ENCODE data around the gene GALC. TPM values are rescaled to one million over a fixed set of nuclear protein-coding genes. Genes with fewer than 3 reads are reported as not detected.

The GALC gene
- 100 to 1,000 TPM in 1 of 4 donors, 10 to 100 TPM in 3; 15.7 to 116 (median 22.4) TPM for polyA plus RNA-seq
- long read RNA-seq, donor 1 = 0 reads
- long read RNA-seq, donor 2, transcript GALC-201 (17 exons, 3,883 nt) = major isoform, 9 of 10 reads
- long read RNA-seq, donor 2, partial matches to known transcripts = 0 of 10 reads
- long read RNA-seq, donor 2, other reads (novel, unspliced or antisense) = 0 of 10 reads
- long read RNA-seq, donor 3, partial matches to known transcripts = 23 of 25 reads
- long read RNA-seq, donor 3, other reads (novel, unspliced or antisense) = 0 of 25 reads
- long read RNA-seq, donor 4, partial matches to known transcripts = 0 of 1 reads
- long read RNA-seq, donor 4, other reads (novel, unspliced or antisense) = 0 of 1 reads
- long read RNA-seq, donor 5, partial matches to known transcripts = 0 of 3 reads
- long read RNA-seq, donor 5, other reads (novel, unspliced or antisense) = 0 of 3 reads
- long read RNA-seq, donor 6, transcript GALC-201 (17 exons, 3,883 nt) = major isoform, 14 of 50 reads
- long read RNA-seq, donor 6, partial matches to known transcripts = 36 of 50 reads
- long read RNA-seq, donor 6, other reads (novel, unspliced or antisense) = 0 of 50 reads
- long read RNA-seq, donor 7 = 0 reads
- long read RNA-seq, donor 8 = 0 reads
- long read RNA-seq, donor 9 = 0 reads
- long read RNA-seq, donor 10, transcript GALC-201 (17 exons, 3,883 nt) = major isoform, 7 of 16 reads
- long read RNA-seq, donor 10, partial matches to known transcripts = 8 of 16 reads
- long read RNA-seq, donor 10, other reads (novel, unspliced or antisense) = 0 of 16 reads

DNA sequence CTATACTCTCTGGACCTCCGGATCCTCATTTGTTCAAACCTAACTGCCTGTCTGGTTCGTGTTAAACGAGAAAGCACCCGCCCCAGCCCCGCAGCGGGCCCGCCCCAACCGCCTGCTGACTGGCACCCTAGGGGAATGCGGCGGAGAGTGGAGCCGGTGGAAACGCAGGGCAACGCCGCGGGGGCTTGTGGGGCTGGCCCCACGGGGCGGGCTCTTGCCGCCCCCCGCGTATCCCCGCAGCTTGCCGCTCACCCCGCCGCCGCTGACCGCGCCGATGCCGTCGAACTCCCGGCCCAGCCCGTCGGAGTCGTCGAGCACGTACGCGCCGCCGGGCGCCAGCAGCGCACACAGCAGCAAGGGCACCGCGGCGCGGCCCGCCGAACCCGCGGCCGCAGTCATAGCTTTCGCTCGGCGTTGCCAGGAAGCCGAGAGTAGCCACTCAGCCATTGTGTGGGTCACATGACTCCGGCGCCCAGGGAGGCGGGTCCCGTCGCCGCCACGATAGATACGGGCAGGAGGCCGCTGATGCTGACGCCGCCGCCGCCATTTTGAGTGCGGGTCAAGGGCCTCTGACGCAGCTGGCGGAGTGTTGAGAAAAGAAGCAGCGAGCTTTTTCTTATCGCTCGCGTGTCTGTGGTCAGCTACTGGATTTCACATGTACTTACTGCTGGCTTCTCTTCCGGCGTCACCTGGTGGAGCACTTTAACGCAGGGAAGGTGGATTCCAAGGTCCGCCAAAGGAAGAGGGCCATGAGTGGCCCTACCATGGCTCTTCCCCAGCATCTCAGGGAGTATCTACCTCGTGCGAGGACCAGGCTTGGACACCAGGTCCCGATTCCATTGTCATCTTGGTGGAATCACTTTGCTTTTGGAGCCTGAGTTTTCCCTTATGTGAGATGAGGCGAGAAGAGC lies at the start of gene GALC:
GALC (minus strand) TSS at position 465 of the 911 bp plus-strand sequence; CDS start at position 447, 18 bp downstream.
- H3K9me3 ChIP-seq (ENCODE audit: control insufficient read depth in 2 of 2, insufficient read depth in 1 of 2, low read depth in 1 of 2, low read length in 1 of 2) = no peaks in the 10 kb centered on the region
- peak within 1 kb of the TSS; percentile 70 to 75 (median 71) for H3K4me3 ChIP-seq (ENCODE audit: low read depth in 1 of 3, low read length in 3 of 3)
- H3K36me3 ChIP-seq (ENCODE audit: control insufficient read depth in 3 of 3, insufficient read depth in 2 of 3, low read depth in 1 of 3, low read length in 3 of 3) = no peaks in the 10 kb centered on the region
- 2% methylated on average over 62 to 83 of the region's 83 CpGs for WGBS, 3 donors
- DNase-seq = peak; percentile 94 to 97
- FAIRE-seq = no peak
- peak within 1 kb of the TSS; percentile 93 to 96 (median 95) for H3K27ac ChIP-seq (ENCODE audit: low read depth in 1 of 3, low read length in 2 of 3)
- H3K4me1 ChIP-seq (ENCODE audit: control insufficient read depth in 3 of 3, insufficient read depth in 2 of 3, low read depth in 1 of 3, low read length in 2 of 3) = peaks cover 8 to 61% (median 14%) of the 10 kb centered on the region in 3 donors
- no peaks in the 10 kb centered on the region for H3K27me3 ChIP-seq (ENCODE audit: control insufficient read depth in 3 of 3, insufficient read depth in 3 of 3, low read length in 3 of 3)

DNA sequence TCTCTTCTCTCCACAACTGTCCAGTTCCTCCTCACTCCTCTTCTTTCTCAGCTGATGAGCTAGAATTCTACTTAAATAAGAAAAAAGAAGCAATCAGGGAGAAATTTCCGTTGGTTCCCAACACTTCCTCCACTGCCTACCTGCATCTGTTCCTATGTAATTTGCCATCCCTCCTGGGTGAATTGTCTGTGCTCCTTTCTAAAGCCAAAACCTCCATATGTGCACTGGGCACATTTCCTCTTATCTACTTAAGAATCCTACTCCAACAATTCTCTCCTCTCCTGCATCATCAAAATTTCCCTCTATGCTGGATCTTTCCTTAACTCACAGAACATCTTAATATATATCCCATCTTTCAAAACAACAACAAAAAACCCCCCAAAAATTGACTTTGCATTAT lies 47.2 kb upstream of the GALC start:
- Histone ChIP-seq H3K27me3 (ENCODE audit: control insufficient read depth in 3 of 3, insufficient read depth in 3 of 3, low read length in 3 of 3) (no peaks in the 10 kb centered on the region), H3K4me1 (ENCODE audit: control insufficient read depth in 3 of 3, insufficient read depth in 2 of 3, low read depth in 1 of 3, low read length in 2 of 3) (peaks cover 0 to 14% (median 0%) of the 10 kb centered on the region in 3 donors), H3K9me3 (ENCODE audit: control insufficient read depth in 2 of 2, insufficient read depth in 1 of 2, low read depth in 1 of 2, low read length in 1 of 2) (no peaks in the 10 kb centered on the region), H3K4me3 (ENCODE audit: low read depth in 1 of 3, low read length in 3 of 3) (no peak overlapping the region), H3K27ac (ENCODE audit: low read depth in 1 of 3, low read length in 2 of 3) (no peak overlapping the region), H3K36me3 (ENCODE audit: control insufficient read depth in 3 of 3, insufficient read depth in 2 of 3, low read depth in 1 of 3, low read length in 3 of 3) (no peaks in the 10 kb centered on the region)
- DNase-seq = no peak
- FAIRE-seq = no peak
- 79 to 90% (median 88%) methylated on average over 1 of the region's 1 CpG for WGBS, 3 donors

- WGBS, 3 donors = 80 to 85% (median 83%) methylated on average over 3 of the region's 3 CpGs
- Histone ChIP-seq H3K4me1 (ENCODE audit: control insufficient read depth in 3 of 3, insufficient read depth in 2 of 3, low read depth in 1 of 3, low read length in 2 of 3) (peaks cover 0 to 9% (median 0%) of the 10 kb centered on the region in 3 donors), H3K4me3 (ENCODE audit: low read depth in 1 of 3, low read length in 3 of 3) (no peak overlapping the region), H3K36me3 (ENCODE audit: control insufficient read depth in 3 of 3, insufficient read depth in 2 of 3, low read depth in 1 of 3, low read length in 3 of 3) (no peaks in the 10 kb centered on the region), H3K9me3 (ENCODE audit: control insufficient read depth in 2 of 2, insufficient read depth in 1 of 2, low read depth in 1 of 2, low read length in 1 of 2) (no peaks in the 10 kb centered on the region), H3K27me3 (ENCODE audit: control insufficient read depth in 3 of 3, insufficient read depth in 3 of 3, low read length in 3 of 3) (no peaks in the 10 kb centered on the region), H3K27ac (ENCODE audit: low read depth in 1 of 3, low read length in 2 of 3) (no peak overlapping the region)
- no peak for DNase-seq
- FAIRE-seq = no peak
These were observed 46.2 kb upstream of the GALC start for GRCh38 chr14:88039197-88039596.

- DNase-seq (no peak), FAIRE-seq (no peak)
- Histone ChIP-seq H3K4me3 (ENCODE audit: low read depth in 1 of 3, low read length in 3 of 3) (no peak overlapping the region), H3K4me1 (ENCODE audit: control insufficient read depth in 3 of 3, insufficient read depth in 2 of 3, low read depth in 1 of 3, low read length in 2 of 3) (peaks cover 0 to 2% (median 0%) of the 10 kb centered on the region in 3 donors), H3K9me3 (ENCODE audit: control insufficient read depth in 2 of 2, insufficient read depth in 1 of 2, low read depth in 1 of 2, low read length in 1 of 2) (no peaks in the 10 kb centered on the region), H3K27ac (ENCODE audit: low read depth in 1 of 3, low read length in 2 of 3) (no peak overlapping the region), H3K27me3 (ENCODE audit: control insufficient read depth in 3 of 3, insufficient read depth in 3 of 3, low read length in 3 of 3) (no peaks in the 10 kb centered on the region), H3K36me3 (ENCODE audit: control insufficient read depth in 3 of 3, insufficient read depth in 2 of 3, low read depth in 1 of 3, low read length in 3 of 3) (no peaks in the 10 kb centered on the region)
- WGBS, 3 donors = 82 to 91% (median 88%) methylated on average over 1 of the region's 1 CpG
These were observed 44.3 kb upstream of the GALC start for GRCh38 chr14:88037325-88037724.

GRCh38 chr14:88036422-88036821 lies 43.4 kb upstream of the GALC start:
- Histone ChIP-seq H3K36me3 (ENCODE audit: control insufficient read depth in 3 of 3, insufficient read depth in 2 of 3, low read depth in 1 of 3, low read length in 3 of 3) (no peaks in the 10 kb centered on the region), H3K27ac (ENCODE audit: low read depth in 1 of 3, low read length in 2 of 3) (no peak overlapping the region), H3K4me1 (ENCODE audit: control insufficient read depth in 3 of 3, insufficient read depth in 2 of 3, low read depth in 1 of 3, low read length in 2 of 3) (no peaks in the 10 kb centered on the region), H3K9me3 (ENCODE audit: control insufficient read depth in 2 of 2, insufficient read depth in 1 of 2, low read depth in 1 of 2, low read length in 1 of 2) (no peaks in the 10 kb centered on the region), H3K27me3 (ENCODE audit: control insufficient read depth in 3 of 3, insufficient read depth in 3 of 3, low read length in 3 of 3) (no peaks in the 10 kb centered on the region), H3K4me3 (ENCODE audit: low read depth in 1 of 3, low read length in 3 of 3) (no peak overlapping the region)
- 89 to 93% (median 91%) methylated on average over 2 of the region's 2 CpGs for WGBS, 3 donors
- DNase-seq (no peak), FAIRE-seq (no peak)

GRCh38 chr14:88034076-88034475 lies 41.1 kb upstream of the GALC start:
- no peaks in the 10 kb centered on the region for H3K9me3 ChIP-seq (ENCODE audit: control insufficient read depth in 2 of 2, insufficient read depth in 1 of 2, low read depth in 1 of 2, low read length in 1 of 2)
- H3K4me3 ChIP-seq (ENCODE audit: low read depth in 1 of 3, low read length in 3 of 3) = no peak overlapping the region
- H3K27ac ChIP-seq (ENCODE audit: low read depth in 1 of 3, low read length in 2 of 3) = no peak overlapping the region
- no peak for FAIRE-seq
- no peaks in the 10 kb centered on the region for H3K4me1 ChIP-seq (ENCODE audit: control insufficient read depth in 3 of 3, insufficient read depth in 2 of 3, low read depth in 1 of 3, low read length in 2 of 3)
- WGBS, 3 donors = 68 to 79% (median 75%) methylated on average over 2 of the region's 2 CpGs
- no peaks in the 10 kb centered on the region for H3K27me3 ChIP-seq (ENCODE audit: control insufficient read depth in 3 of 3, insufficient read depth in 3 of 3, low read length in 3 of 3)
- no peaks in the 10 kb centered on the region for H3K36me3 ChIP-seq (ENCODE audit: control insufficient read depth in 3 of 3, insufficient read depth in 2 of 3, low read depth in 1 of 3, low read length in 3 of 3)
- no peak for DNase-seq

GRCh38 chr14:88032373-88032772 lies 39.4 kb upstream of the GALC start:
- WGBS, 3 donors = 93 to 98% (median 97%) methylated on average over 1 of the region's 1 CpG
- no peak for DNase-seq
- no peaks in the 10 kb centered on the region for H3K9me3 ChIP-seq (ENCODE audit: control insufficient read depth in 2 of 2, insufficient read depth in 1 of 2, low read depth in 1 of 2, low read length in 1 of 2)
- no peaks in the 10 kb centered on the region for H3K27me3 ChIP-seq (ENCODE audit: control insufficient read depth in 3 of 3, insufficient read depth in 3 of 3, low read length in 3 of 3)
- no peak overlapping the region for H3K4me3 ChIP-seq (ENCODE audit: low read depth in 1 of 3, low read length in 3 of 3)
- FAIRE-seq = no peak
- H3K36me3 ChIP-seq (ENCODE audit: control insufficient read depth in 3 of 3, insufficient read depth in 2 of 3, low read depth in 1 of 3, low read length in 3 of 3) = no peaks in the 10 kb centered on the region
- H3K4me1 ChIP-seq (ENCODE audit: control insufficient read depth in 3 of 3, insufficient read depth in 2 of 3, low read depth in 1 of 3, low read length in 2 of 3) = peaks cover 0 to 4% (median 0%) of the 10 kb centered on the region in 3 donors
- H3K27ac ChIP-seq (ENCODE audit: low read depth in 1 of 3, low read length in 2 of 3) = no peak overlapping the region

DNA sequence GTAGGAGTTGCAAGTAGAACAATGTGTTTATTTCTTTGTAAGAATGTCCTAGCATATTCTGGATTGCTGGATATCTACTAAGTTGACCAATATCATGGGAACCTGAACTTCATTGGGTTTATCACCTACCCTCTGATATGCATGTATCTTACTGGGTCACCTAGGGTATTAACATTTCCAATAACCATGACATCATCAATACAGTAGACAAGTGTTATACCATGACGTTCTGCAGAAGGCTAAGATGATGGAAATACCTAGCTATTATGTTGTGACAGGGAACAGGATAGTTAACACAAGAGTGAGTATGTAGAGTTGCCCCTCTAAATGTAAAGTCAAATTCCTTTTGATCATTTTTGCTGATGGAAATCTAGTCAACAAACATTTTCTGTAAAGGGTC lies 37.9 kb upstream of the GALC start:
- DNase-seq = no peak
- WGBS, 3 donors = 74 to 82% (median 77%) methylated on average over 1 of the region's 1 CpG
- no peak for FAIRE-seq

More for the DNA sequence above, 37.9 kb upstream of the GALC start:
- Histone ChIP-seq H3K27ac (ENCODE audit: low read depth in 1 of 3, low read length in 2 of 3) (no peak overlapping the region), H3K4me1 (ENCODE audit: control insufficient read depth in 3 of 3, insufficient read depth in 2 of 3, low read depth in 1 of 3, low read length in 2 of 3) (peaks cover 0 to 19% (median 2%) of the 10 kb centered on the region in 3 donors), H3K36me3 (ENCODE audit: control insufficient read depth in 3 of 3, insufficient read depth in 2 of 3, low read depth in 1 of 3, low read length in 3 of 3) (no peaks in the 10 kb centered on the region), H3K4me3 (ENCODE audit: low read depth in 1 of 3, low read length in 3 of 3) (no peak overlapping the region), H3K27me3 (ENCODE audit: control insufficient read depth in 3 of 3, insufficient read depth in 3 of 3, low read length in 3 of 3) (no peaks in the 10 kb centered on the region), H3K9me3 (ENCODE audit: control insufficient read depth in 2 of 2, insufficient read depth in 1 of 2, low read depth in 1 of 2, low read length in 1 of 2) (no peaks in the 10 kb centered on the region)

All from small intestine (tissue), 16 donors.